GM18511 (cell line): ENCODE results near the gene TTC27.
"Not testable (repeated sequence)": the region's sequence is repeated elsewhere in the genome, so short reads cannot be mapped to it uniquely, and the experiment has no call there.

ENCODE experiments used
- ATAC-seq: cut with Tn5 transposase; IDR thresholded peaks from one replicate; pipeline ENCODE4 v1.9.1; 2021; ENCODE audit warnings: mild to moderate bottlenecking, moderate library complexity; ENCODE audit not compliant: unreplicated experiment

Gene TTC27

GRCh38 chr2:32752205-32752604 is 124.4 kb downstream of the TTC27 start:
- ATAC-seq: no peak

GRCh38 chr2:32752952-32753351 is 125.1 kb downstream of the TTC27 start:
- ATAC-seq: no peak

- ATAC-seq: not testable (repeated sequence)
Measured at GRCh38 chr2:32754676-32755075, 126.8 kb downstream of the TTC27 start.

DNA sequence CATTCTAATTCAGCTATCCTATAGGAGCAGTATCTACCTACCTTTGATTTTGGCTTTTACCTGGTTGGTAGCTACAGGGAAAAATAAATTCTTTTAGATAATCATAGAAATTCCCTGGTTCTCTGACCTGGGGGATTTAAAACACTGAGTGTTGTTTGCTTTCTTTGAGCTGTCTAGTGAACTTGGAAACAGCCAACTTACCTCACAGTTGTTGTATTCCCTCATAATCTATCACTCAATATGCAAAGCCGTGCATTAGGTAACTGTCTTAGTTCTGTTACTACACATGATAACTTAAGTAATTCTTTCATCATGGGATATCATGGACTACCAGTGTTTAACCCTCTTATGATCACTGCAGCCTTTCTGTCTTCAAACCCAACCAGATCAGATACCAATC is 127.8 kb downstream of the TTC27 start:
- peak; percentile 8 for ATAC-seq

DNA sequence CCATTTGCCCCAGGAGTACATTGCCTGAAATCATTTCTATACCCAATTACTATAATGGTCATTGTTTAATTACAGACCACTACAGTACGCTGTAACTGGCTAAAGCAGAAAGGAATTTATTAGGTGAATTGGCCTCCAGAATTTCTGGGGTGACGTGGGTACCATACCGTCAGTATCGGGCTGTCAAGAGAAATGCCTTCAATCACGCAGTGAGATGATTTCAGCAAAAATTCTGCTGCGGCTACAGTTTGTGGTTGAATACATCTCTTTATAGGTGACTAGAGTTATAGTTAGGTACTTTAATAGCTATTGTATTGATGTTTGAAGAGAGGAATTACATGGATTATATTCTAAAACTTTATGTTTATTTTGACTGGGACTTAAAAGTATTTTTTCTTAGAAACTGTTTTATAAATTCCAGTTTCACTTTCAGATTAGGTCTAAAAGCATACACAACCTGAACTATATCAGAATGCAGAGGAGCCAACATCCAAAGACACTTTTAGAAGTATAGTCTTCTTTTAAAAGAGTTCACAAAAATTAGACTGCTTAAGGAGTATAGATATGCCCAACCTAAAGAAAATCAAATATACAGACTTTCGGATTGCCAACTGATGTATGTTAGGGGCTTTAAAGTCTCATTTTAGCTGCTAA is 128.4 kb downstream of the TTC27 start:
- ATAC-seq: peak; percentile 55

DNA sequence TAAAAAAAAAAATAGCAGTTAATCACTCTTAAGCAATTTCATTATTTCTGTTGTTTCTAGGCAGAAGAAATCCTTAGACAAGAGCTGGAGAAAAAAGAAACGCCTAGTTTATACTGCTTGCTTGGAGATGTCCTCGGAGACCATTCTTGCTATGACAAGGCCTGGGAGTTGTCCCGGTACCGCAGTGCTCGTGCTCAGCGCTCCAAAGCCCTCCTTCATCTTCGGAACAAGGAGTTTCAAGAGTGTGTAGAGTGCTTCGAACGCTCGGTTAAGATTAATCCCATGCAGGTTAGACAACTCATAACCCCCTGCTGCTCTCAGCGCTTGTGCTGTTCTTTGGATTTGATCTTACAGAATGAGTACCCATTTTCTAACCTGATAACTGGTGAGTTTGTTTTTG is 130.4 kb downstream of the TTC27 start:
- ATAC-seq: no peak

DNA sequence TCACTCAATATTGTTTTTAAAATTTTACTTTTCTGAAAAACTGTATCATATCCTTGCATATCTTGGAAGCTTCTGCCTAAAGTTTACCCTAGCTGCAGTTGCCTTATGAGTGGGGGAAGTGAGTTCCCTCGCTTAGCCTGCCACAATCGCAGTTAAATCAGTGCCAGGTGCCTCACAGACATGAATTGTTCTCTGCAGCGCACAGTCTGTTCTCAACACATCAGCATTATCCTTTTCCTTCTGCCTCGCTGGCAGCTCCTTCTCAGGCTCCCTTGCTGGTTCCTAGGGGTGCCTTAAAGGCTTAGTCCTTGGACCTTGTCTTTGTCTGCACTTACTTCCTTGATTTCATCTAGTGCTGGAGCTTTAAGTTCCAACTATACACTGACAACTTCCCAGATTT is 132.8 kb downstream of the TTC27 start:
- ATAC-seq: no peak

DNA sequence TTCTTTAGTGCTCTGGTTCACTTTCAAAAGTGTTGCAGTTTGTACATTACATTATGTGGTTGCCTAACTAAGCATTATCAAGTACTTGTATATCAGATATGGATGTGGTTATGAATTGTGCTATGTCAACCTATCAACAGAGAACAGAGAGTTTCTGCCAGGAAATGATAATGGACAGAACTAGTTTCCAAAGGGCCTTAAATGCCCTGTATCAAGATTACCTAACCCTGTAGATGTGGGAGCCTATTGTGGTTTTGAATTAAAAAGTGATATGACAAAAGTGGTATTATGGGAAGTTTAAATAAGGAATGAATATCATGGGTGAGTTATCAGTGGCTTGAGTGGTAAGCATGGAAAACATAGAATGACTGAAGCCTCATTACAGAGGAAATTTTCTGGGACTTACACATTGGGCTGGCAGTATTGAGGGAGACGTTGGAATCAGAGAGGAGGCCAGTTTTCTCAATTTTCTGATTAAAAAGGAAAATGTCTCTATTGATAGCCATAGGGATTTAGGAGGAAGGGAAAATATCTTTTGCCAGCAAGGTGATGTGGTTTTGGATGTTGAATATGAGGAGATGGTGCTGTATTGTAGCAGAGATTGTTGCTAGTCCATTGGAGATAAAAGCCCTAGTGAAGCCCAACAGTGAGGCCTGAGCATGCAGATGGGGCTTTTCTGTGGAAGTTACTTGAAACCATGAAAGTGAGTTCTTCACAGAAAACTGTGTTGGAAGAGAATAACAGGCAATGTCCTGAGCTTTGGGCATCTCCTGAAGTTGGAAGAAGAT is 140.7 kb downstream of the TTC27 start:
- ATAC-seq: no peak

DNA sequence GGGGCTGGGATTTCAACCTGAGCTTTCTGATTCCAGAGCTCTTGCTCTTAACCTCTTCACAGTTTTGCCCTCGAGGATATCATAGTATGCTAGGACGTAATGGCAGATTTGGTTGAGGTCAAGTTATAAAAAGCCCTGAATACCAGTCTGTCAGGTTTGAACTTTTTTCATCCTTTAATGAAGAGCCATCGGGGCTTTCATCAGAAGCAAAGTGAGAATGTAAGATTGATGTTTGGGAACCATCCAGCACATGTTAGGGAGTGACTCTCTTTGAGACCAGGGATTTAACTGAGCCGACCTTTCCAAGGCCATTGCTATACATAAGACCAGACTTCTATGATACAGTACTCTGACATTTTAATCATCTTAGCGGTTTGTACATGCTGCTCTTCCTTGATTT is 142.5 kb downstream of the TTC27 start:
- ATAC-seq: no peak

DNA sequence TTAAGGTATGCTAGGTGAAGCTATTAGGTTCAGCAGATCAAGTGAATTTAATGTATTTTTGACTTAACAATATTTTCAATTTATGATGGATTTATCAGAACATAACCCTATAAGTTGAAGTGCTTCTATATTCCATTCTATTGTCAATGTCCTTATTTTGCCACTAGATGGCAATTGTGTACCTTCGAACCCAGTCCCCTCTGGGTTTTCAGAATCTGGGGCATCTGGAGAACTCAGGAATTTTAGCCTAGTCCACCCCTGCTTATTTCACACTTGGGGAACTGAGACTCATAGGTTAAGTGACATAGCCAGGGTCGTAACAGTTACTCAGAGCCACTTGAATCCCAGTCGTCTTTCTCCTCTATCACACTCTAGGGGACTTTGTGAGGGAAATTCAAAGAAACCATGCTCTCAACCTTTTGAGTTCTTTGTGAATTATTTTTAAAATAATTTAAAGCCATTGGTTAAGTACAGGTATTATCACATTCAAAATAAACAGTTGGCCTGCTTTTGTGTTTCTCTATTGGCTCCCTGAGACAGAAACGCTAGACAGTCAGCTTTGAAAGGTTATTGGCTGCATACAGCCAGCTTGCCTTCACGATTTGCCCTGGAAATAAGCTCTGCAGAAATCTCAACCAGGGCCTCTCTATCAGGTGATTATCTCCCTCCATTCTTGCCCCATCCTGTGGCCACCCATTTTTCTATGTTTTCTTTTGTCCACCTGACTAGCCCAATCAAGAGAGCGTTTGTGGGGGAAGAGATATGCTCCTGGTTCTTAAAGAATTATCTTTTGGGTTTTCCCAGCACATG is 145.0 kb downstream of the TTC27 start:
- ATAC-seq: no peak

DNA sequence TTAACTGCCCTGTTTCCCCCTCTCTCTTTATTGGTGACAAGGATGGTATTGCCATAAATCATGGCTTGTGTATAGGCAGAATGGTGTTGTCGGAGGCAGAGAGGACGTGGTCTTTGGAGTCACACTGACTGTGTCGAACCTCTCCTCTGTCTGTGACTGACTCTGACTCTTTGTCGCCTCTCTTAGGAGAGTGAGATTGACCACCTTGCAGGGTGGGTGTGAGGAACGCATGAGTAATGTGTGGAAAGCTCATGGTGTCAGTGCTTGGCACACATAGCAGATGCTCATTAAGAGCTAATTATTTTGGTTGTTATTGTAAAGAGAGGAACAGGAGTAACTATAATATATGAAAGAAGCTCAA is 145.6 kb downstream of the TTC27 start:
- ATAC-seq: no peak

DNA sequence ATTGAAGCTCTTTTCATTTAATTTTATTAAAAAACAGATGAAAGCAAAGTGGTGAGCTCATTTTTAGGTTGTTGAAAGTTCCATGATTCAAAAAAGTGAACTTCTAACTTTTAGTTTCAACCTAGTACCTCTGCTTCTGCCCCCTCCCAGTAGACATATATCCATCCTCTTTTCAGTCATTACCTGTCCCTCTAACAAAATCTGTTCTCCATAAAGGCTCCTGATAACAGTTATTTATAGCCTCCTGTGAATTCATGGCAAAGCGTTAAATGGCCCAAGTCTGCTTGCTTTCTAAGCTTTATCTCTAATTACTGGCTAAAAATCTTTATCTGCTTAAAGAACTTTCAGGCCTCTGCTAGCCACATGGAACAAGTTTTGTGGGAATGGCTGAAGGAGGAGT is 148.1 kb downstream of the TTC27 start:
- ATAC-seq: no peak

- no peak for ATAC-seq
Measured at GRCh38 chr2:32777714-32778113, 149.9 kb downstream of the TTC27 start.

- no peak for ATAC-seq
Measured at GRCh38 chr2:32780961-32781360, 153.1 kb downstream of the TTC27 start.

DNA sequence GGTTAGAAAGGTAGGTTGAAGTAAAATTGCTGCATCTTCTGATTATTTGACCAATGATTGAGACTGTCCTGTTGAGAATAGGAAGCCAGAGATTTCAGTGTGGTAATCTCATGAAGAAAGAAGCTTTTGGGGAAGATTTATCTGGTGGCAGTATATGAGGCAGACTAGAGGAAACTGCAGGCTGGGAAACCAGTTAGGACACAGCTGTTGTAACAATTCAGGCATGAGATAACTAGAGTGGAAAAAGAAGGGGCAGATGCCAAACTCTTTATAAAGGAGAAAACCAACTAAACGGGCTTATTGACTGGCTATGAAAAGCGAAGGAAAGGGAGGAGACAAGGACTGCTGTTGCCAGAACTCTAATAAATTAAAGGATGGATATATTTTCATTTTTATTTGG is 155.6 kb downstream of the TTC27 start:
- no peak for ATAC-seq

- ATAC-seq: no peak
Measured at GRCh38 chr2:32783933-32784332, 156.1 kb downstream of the TTC27 start.

DNA sequence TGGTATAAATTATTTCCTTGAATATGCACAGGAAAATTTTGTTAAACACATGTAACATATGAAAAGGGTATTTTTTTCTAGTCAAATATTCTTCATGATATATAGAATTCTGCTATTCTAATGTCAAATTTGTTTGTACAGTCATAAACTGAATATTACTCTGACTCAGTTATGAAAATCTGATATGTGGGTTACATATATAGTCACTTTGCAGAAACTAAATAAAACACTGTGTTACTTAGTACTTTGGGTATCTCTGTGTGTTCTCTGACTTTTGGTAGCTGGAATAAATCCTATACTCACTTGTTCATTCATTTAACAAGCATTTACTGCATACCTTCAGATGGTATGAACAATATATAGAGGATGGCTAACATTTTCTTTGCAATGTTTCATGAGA is 159.4 kb downstream of the TTC27 start:
- ATAC-seq: no peak

DNA sequence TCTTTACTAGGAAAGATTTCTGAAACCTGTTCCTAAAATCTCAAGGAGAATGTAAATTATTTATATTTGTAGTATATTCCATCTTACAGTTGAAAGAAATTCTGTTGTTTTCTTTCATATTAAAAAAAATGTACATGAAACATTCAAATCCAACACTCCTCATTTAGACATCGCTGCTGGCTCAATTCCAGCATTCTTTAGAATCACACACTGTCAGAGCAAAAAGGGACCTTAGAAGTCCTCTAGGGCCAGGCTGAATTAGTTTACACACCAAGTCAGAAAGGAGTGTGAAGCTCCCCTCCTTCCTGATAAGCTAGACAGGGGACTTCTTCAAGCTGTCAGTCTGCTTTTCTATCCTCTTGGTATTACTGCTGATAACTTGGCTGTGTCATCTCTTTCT is 160.3 kb downstream of the TTC27 start:
- ATAC-seq: no peak

GRCh38 chr2:32792416-32792815 is 164.6 kb downstream of the TTC27 start:
- ATAC-seq: no peak

- no peak for ATAC-seq
Measured at GRCh38 chr2:32798829-32799228, 171.0 kb downstream of the TTC27 start.

DNA sequence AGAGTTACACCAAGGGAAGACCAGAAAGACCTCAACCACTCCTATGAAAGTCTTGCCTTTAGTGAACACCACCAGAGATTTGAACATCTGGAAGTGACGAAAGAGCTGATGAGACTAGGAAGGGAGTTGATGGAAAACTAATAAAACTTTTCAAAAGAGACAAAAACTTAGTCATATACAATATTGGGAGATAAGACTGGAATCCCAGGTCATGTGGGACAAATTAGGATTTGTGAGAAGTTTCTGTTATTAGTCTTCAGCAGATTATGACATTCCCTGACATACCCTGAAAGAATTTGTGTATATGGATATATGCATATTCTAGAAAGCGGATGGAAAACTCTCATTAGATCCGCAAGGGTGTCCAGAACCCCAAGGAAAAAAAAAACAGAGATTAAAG is 173.9 kb downstream of the TTC27 start:
- no peak for ATAC-seq

DNA sequence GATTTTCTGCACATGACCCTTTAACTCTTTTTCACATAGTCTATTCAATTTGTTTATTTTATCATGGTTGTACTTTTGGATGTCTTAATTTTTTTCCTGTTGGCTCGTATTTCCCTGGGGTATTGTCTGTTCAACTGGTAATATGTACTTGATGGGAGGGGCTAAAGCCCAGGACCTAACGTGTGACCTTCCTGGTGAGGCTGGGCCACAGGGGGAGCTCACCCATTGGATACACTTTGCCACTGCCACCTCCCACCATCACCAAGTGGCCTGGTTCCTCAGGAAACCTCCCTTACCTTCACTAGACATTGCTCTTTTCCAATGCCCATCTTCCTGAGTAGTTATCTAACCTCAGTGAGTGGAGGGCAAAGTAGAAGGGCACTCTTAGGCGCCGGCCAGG is 175.0 kb downstream of the TTC27 start:
- ATAC-seq: no peak
